ENCODE results near the gene GTF3A. TPM values are rescaled to one million over a fixed set of nuclear protein-coding genes. Genes with fewer than 3 reads are reported as not detected.

Gene GTF3A
- total and polyA plus RNA-seq, 2 donors (not counting 3 experiments of a cell fraction or from before 2014, with no cell fraction given) = 37.9 to 73.3 TPM

DNA sequence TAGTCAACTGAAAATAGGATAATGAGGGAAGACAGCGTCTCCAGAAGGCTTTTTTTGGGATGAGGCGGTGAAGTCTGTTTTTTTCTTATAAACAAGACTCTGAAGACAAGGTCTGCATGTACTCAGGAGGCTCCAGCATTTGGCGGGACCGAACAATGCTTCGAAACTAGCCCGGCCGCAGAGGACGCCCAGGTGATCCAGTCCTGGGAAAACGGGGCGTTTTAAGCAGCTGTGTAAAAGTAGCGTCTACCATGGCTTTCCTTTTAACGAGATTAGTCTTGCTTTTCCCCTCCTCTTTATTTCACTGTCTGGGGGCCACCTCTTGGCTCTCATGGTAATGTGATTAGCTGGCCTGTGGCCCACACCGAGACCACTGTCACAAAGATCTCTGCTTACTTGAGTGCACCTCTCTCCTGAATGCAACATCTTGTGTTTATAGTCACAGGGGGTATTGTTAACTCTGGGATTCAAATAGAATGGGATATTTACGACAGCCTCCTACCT, 29.4 kb upstream of the GTF3A start:
- Histone ChIP-seq H3K4me3 (replicated peaks in 1 of 3; ENCODE audit: insufficient read depth in 1 of 3, low read depth in 1 of 3, low read length in 3 of 3) (no peak overlapping the region), H4K20me1 (replicated peaks; ENCODE audit: control insufficient read depth, extremely low read depth, insufficient read depth, low read length) (no peaks in the 10 kb centered on the region), H3K9ac (replicated peaks; ENCODE audit: extremely low read depth, insufficient read depth, low read length) (no peak overlapping the region), H3K79me2 (ENCODE audit: control insufficient read depth, insufficient read depth, low read length) (no peaks in the 10 kb centered on the region), H3K36me3 (ENCODE audit: control insufficient read depth in 2 of 2, extremely low read depth in 1 of 2, insufficient read depth in 2 of 2, low read length in 2 of 2) (no peaks in the 10 kb centered on the region), H3K4me1 (ENCODE audit: control insufficient read depth, extremely low read depth, insufficient read depth, low read length) (no peaks in the 10 kb centered on the region), H3K4me2 (ENCODE audit: insufficient read depth, low read length) (no peak overlapping the region), H3K9me1 (replicated peaks; ENCODE audit: control insufficient read depth, extremely low read depth, insufficient read depth, low read length) (no peaks in the 10 kb centered on the region), H3K27me3 (ENCODE audit: control insufficient read depth in 2 of 2, insufficient read depth in 2 of 2, low read length in 2 of 2) (peaks cover 7 to 13% of the 10 kb centered on the region in 2 experiments), H2AFZ (ENCODE audit: low read depth, low read length) (no peak overlapping the region), H3K27ac (ENCODE audit: insufficient read depth, low read depth, low read length) (no peak overlapping the region), H3K9me3 (replicated peaks; ENCODE audit: control insufficient read depth, insufficient read depth, low read length) (no peaks in the 10 kb centered on the region)
- no peak for DNase-seq (ENCODE audit: low read depth, low spot score)
- no peak for FAIRE-seq
- TF ChIP-seq GATA2 (IDR thresholded peaks at IDR 0.05; ENCODE audit: insufficient read depth, insufficient read length, low read depth, low read length) (no peak), EZH2 (IDR thresholded peaks at IDR 0.05; ENCODE audit: borderline replicate concordance, low read depth, low read length, severe bottlenecking) (no peak), POLR2A (IDR thresholded peaks at IDR 0.05; ENCODE audit: low read depth, low read length) (no peak), MYC (IDR thresholded peaks at IDR 0.05; ENCODE audit: low read depth, low read length) (no peak), JUN (IDR thresholded peaks at IDR 0.05; ENCODE audit: borderline replicate concordance, insufficient read depth, insufficient read length, low read depth) (no peak), POLR2AphosphoS5 (IDR thresholded peaks at IDR 0.05; ENCODE audit: insufficient read depth, low read depth, low read length) (no peak), FOS (IDR thresholded peaks at IDR 0.05; ENCODE audit: borderline replicate concordance, insufficient read depth, low read length) (no peak)
- TF ChIP-seq, protein P1, sequence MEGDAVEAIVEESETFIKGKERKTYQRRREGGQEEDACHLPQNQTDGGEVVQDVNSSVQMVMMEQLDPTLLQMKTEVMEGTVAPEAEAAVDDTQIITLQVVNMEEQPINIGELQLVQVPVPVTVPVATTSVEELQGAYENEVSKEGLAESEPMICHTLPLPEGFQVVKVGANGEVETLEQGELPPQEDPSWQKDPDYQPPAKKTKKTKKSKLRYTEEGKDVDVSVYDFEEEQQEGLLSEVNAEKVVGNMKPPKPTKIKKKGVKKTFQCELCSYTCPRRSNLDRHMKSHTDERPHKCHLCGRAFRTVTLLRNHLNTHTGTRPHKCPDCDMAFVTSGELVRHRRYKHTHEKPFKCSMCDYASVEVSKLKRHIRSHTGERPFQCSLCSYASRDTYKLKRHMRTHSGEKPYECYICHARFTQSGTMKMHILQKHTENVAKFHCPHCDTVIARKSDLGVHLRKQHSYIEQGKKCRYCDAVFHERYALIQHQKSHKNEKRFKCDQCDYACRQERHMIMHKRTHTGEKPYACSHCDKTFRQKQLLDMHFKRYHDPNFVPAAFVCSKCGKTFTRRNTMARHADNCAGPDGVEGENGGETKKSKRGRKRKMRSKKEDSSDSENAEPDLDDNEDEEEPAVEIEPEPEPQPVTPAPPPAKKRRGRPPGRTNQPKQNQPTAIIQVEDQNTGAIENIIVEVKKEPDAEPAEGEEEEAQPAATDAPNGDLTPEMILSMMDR (IDR thresholded peaks at IDR 0.05; ENCODE audit: extremely low read depth in 1 of 2, insufficient read depth in 1 of 2, low read depth in 1 of 2, low read length in 2 of 2) = no peak
- TF ChIP-seq, protein P2, sequence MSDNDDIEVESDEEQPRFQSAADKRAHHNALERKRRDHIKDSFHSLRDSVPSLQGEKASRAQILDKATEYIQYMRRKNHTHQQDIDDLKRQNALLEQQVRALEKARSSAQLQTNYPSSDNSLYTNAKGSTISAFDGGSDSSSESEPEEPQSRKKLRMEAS (IDR thresholded peaks at IDR 0.05; ENCODE audit: insufficient read depth, insufficient read length) = no peak
- ChIA-PET CTCF (interaction anchor here (1.3 kb wide), 1 partner anchor 8 kb away, joined by 4 read pairs; no protein-coding TSS in a partner anchor), POLR2A (no interaction called here)
- dilution Hi-C loops (cut with MboI; ENCODE audit: extremely low pct_ligation_motif_present, low sequenced_read_pairs) (no loop called here), intact Hi-C loops (cut with micrococcal nuclease) (no loop called here)
- BruUV-seq (replicated peaks) = no TSS peak
